GM21786 (cell line): ENCODE measurements around the gene TXNDC2.

Source experiments
- ATAC-seq: cut with Tn5 transposase; IDR thresholded peaks from one replicate; pipeline ENCODE4 v1.9.1; 2021; ENCODE audit not compliant: unreplicated experiment

Gene TXNDC2

DNA sequence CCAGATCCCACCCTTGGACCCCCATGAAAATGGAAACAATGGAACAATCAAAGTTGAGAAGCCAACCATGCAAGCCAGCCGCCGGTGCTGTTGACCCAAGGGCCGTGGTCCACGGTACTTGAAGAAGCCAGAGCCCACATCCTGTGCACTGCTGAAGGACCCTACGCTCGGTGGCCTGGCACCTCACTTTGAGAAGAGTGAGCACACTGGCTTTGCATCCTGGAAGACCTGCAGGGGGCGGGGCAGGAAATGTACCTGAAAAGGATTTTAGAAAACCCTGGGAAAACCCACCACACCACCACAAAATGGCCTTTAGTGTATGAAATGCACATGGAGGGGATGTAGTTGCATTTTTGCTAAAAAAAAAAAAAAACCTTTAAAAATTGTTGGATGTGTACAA lies 26.5 kb upstream of the TXNDC2 start:
- no peak for ATAC-seq

DNA sequence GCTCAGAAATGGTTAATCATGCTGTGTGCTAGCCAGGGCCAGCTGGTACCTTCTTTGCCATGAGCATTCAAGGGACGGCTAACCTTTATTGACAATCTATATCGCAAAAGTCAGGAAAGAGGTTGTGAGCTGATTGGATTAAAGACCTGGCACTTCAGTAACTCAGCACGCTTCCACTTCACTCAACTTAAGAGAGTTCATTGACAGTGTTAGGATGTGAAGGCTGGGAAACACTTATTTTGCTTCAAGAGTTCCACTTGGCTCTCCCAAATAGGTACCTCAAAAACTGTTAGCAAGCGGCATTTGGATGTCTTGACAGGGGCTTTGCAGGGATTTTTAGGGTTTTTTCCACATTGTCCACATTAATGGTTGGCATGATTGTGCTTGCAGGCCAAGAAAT lies 25.1 kb upstream of the TXNDC2 start:
- ATAC-seq = no peak

DNA sequence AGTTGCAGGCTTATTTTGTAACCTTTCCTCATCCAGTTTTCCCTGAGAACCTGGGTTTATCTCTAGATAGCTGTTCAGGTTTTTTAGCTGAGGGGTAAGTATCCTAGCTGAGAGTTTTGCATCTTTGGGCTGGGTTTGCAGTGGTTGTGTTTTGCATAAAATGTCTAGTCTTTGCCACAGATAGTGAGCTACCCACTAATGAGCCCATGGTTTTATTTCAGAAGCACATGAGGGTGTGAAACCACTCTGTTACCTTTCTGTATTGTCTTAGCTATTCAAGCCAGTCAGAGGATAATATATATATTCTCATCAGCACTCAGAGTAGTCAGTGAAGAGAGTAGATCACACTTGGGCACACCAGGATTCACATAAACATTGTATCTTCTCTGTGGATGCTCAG lies 24.6 kb upstream of the TXNDC2 start:
- peak; percentile 85 for ATAC-seq

DNA sequence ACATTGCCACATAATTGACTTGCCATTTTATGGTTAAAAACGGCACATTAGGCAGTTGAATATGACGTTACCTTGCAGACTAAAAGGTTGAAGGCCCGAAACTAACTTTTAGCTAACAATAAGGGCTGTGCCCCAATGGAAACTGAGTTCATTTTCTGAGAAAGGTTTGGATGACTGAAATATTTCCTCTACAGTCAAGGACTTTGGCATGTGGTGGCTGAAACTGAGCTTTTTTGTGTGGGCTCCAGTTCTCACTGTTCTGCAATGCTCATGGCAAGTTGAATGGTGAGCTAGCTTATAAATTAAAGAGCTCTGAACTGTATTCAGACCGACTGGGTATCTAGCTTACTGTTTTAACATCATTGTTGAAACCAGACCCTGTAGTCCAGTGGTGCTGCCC lies 23.8 kb upstream of the TXNDC2 start:
- ATAC-seq = peak; percentile 41

DNA sequence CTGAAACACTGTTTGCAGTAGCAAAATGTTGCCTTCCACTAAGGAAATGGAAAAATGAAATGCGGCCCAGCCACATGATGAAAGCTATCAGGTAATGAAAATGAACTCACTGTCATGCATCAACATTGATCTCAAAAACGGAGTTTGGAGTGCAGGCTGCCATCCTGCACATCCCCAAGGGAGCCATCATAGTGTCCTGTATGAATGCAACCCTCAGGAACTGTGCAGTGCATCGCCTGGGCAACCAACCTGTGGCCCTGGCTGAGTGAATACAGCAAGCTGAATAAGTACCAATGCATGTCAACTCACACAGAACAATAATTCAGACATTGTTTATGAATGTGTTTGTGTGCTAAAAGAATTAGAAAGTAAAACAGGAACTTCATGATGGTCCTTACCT lies 23.1 kb upstream of the TXNDC2 start:
- no peak for ATAC-seq

DNA sequence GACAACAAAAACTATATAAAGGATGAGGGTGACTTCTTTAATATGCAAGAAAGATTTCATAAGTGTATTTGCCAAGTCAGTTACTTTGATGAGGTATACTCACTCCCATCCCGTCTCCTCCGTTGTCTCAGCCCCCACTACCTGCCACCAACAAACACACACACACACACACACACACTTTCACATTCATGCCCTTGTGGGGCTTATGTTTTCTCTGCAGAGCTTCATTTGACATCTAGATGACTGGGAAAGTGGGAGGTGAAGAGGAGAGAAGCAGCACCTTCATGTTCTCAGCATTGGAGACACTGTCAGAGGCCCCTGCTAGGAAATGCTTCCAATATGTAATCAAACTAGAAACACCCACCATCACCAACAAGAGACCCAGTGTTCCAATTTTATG lies 22.5 kb upstream of the TXNDC2 start:
- no peak for ATAC-seq

DNA sequence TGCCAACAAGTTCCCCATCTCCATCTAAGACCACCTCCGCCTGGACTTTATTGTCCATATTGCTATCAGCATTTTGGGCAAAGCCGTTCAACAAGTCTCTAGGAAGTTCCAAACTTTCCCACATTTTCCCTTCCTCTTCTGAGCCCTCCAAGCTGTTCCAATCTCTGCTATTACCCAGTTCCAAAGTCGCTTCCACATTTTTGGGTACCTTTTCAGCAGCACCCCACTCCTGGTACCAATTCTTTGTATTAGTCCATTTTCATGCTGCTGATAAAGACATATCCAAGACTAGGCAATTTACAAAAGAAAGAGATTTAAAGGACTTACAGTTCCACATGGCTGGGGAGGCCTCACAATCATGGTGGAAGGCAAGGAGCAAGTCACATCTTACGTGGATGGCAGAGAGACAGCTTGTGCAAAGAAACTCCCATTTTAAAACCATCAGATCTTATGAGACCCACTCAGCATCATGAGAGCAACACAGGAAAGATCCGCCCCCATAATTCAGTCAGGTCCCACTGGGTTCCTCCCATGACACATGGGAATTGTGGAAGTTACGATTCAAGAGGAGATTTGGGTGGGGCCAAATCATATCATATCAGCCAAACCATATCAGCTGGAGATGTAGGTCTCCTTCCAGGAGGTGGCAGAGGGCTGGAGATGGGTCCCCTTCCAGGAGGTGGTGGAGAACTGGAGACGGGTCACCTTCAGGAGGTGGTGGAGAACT lies 19.8 kb upstream of the TXNDC2 start:
- ATAC-seq = no peak

DNA sequence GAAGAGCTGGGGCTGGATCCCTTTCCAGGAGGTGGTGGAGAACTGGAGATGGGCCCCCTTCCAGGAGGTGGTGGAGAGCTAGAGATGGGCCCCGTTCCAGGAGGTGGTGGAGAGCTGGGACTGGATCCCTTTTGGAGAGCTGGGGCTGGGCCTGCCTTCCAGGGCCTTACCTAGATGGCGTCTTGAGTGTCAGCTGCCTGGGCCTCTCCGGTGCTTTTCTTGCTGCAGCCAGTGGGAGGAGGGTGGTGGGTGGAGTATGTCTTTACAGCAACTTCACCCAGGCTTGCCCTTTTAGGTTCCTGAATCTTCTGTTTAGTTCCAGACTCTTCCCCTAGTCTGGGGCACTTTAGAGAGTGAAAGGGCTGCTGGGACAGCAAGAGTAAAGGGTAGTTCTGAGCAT lies 19.1 kb upstream of the TXNDC2 start:
- ATAC-seq = no peak

DNA sequence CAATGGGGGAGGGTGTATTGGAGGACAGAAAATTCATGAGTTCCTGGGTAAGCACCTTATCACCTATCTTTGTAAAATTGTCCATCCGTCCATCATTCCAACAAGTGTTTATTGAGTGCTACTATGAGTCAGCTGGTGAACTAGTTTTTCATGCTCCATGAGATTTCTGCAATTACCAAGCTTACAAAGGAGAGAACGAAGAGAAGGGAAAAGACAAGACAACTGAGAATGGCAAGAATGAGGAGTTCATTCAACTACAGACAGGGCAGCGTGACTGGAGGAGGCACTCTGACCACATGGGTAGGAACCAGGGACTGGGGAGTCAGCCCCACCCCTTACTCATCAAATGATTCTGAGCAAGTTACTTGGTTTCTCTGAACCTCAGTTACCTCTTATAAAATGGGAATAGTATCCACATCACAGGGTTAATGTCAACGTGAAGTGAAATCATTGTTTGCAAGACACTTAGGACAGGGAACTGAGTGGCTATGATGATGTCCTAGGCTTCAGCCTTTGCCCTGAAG lies 18.6 kb upstream of the TXNDC2 start:
- ATAC-seq = no peak

DNA sequence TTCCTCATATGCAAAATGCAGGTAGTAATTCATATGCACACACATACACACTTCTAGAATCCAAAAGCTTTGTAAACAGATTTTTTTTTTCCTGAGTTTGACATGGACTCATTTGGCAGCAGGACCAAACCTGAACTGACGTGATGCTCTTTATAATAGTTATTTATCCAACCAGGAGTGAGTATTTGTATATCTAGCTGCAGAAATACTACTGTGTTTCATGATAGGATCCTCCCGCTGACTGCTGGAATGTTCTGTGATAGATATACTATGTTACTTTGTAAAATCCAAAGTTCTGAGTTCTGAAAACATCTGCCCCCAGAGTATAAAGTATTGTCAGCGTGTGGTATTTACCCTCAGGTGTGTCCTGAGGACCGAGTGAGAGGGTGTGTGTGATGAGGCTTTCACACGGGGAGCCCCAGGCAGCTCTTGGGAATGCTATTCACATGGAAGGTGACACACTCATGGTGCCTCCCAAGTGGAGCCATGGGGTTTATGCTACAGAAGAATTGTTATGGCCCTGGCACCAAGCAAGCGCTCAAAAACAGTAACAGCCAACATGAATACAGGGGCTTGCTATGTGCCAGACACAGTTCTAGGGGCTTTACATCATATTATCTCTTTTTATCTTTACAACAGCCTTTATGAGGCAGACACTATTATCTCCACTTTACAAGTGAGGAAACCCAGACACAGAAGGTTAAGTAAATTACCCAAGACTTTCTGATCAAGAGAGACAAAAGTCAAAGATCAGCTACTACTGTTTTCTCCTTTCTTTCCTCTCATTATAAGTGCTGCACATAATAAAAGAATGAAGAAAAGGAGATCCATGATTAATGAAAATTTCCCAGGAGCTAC lies 16.7 kb upstream of the TXNDC2 start:
- ATAC-seq = no peak

DNA sequence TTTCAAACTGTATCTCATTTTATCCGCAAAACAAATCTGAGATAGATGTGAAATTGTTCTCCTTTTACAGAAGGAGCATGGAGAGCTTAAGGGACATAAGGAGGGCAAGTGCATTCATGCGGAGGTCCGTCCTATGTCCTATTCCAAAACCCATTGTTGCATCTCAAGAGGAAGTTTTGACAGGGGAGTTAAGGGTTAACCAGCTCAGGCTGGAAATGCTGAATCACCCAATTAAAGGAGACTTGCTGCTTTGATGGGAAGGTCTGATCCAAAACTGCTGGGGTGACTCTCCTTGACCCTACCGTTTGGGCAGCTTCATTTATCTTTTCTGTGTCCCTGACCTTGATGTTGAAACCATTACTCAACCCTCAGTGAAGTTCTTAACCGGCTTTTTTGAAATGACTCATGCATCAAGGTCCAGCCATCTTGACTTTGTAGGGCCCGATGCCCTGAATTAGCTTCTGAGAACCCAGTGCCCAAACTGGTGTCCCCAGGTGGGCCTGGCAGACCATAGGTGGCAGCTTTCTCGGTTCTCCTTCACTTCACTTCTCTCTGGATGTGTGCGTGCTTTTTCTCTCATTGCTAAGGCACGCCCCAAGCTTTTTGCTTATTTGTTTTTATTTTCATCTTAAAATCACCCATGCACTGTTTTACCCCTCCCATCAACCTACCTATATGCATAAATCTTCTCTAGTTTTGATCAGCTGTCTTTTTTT lies 15.9 kb upstream of the TXNDC2 start:
- peak; percentile 79 for ATAC-seq

DNA sequence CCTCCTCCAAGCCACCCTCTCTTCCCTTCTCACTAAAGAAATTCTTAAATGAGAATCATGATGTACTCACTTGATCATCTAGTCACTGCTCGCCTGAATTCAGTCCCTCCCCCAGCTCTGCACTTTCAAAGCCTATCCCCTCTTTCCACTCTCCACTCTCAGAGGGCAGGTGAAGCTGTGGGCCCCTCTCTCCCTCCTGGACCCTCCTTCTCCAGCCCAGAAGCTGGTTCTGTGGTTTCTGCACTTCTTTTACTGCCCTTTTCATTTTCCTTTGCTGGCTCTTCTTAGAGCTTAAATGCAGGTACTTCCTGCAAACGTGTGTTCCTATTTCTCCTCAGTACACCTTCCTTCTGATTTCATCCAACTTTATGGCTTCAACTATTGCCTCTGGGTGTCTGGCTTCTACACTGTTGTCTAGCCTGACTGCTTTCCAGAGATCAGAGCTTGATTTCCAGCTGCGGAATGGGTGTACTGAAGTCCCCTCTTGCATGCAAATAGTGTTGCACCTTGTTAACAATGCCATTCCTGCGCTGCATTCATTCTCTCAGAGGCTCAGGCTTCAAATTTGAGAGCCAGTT lies 15.3 kb upstream of the TXNDC2 start:
- ATAC-seq = no peak

DNA sequence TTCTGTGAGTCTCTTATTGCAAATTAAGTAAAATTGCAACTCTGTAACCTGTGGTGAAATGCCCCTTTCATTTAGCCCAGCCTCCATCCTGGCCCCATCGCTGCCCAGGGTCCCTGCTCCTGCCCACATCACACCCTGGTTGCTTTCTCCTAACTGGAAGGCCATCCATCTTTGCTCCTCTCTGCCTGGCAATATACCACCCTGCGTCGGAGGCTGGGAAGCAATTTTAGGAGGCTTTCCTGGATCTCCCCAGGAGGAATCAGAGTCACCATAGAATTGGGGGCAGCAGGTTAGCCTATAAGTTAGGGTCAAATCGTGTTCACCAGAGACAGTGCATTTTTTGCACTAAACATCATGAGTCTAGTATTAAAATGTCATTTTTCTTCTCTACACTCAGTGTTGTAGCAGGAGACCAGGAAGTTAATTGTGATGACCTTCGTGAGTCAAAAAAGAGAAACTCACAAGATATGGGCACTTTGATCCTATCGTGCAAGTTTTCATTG lies 14.5 kb upstream of the TXNDC2 start:
- no peak for ATAC-seq

DNA sequence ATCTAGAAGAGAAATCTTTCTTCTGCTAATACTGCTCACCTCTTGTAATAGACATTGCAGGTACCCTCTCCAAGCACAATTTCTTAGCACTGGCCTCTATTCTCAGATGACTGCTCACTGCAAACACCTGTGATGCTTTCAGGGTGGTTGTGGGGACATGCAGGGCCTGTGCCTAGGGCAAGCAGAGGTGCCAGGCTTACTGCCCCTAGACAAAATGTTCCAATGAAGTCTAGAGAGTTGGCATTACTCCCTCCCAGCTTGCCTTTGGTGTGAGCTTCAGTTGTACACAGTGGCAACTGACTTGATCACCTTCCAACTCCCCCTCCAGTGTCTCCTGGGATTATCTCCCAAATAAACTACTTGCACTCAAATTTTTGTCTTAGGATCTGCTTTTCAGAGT lies 12.9 kb upstream of the TXNDC2 start:
- no peak for ATAC-seq

DNA sequence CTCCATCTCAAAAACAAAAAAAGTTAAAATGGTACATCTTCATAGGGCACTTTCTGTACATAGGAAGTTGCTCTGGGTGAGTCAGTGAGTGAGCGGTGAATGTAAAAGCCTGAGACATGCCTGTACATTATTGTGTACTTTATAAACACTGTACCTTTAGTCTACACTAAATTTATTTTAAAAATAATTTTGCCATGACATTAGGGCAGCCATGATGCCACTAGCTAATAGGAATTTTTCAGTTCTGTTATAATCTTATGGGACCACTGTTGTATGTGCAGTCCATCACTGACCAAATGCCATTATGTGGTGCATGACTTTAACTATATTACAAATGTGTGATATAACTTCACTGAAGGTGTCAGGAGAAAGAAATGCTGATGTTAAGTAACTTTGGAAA lies 11.0 kb upstream of the TXNDC2 start:
- no peak for ATAC-seq

DNA sequence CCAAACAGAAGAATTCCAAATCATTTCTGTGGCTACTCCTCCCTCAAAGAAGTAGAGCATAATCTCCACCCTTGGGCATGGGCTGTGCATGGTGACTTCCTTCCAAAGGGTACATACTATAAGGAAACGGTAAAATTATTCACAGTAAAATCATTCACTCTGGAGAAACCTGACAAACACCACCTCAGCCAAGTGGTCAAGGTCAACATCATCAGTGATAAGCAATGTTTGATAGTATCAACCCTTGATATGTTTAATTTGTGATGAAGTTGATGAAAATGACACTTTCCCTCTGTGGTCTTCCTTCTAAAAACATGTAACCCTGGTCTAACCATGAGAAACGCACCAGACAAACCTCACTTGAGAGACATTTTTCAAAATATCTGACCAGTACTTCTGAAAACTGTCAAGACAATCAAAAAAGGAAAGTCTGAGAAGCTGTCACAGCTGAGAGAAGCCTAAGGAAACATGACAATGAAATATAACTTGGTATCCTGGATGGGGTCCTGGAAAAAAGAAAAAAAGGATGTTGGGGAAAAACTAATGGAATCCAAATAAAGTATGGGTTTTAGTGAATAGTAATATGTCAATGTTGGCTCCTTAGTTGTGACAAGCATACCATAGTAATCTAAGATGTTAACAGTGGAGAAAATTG lies 9.4 kb upstream of the TXNDC2 start:
- no peak for ATAC-seq

DNA sequence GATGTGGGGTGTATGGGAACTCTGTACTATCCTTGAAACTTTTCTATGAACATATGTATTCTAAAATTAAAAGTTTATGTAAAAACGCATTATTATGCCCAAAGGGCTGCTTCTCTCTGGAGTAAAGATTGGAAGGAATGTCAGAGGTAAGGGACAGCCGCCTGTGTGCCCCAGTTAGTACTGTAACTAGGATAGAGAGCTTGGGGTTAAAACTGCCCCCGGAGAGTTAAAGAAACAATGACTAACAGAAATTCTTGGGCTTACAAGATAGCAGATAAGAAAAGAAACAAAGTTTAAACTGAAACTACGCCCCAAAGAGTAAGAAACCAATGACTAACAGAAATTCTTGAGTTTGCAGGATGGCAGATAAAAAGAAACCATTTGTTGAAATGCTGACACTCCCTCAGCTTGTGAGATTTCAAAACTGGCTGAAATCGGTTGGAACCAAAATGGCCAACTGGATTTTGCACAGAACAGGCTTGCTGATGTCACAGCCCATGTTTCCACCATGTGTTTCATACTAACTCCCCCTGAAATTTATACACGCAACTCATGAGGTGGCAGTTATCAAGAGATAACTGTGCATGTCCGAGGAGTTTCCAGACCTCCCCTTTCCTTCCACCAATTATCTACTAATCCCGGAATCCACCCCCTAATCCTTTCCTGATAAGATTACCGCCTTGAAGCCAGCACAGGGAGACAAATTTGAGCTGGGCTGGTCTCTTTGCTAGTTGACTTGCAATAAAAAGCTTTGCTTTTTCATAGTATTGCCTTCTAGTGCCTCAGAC lies 8.7 kb upstream of the TXNDC2 start:
- ATAC-seq = peak; percentile 70

DNA sequence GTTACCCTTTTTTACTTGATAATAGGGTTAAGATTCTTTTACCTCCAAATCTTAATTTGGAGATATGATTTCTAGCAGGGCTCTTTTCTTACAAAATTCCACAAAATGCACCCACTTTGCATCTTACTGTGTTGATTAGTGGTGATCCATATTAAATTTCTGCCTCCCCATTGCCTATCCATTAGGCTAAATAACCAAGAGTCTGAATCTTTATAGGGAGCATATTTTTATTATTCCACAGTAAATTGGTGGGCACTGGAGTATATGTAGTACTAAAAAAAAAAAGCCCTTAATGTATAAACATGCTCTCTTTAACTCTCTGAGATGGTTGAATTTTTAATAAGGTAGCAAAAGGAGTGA lies 8.1 kb upstream of the TXNDC2 start:
- no peak for ATAC-seq

DNA sequence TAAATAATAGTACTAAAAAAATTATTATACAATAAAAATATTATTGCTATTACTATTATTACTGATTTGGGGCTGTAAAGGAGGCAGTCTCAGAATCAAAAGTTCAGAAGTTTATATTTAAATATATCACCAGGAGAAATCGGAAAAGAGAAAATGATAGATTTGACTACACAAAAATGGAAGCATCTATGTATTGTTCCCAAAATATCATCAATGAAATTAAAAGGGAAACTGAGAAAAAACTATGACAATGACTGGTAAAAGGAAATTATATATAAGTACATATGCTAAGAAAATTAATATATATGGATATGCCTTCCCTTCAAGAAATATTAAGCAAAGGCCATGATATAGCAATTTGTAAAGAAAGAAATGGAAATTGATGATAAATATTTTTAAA lies 7.7 kb upstream of the TXNDC2 start:
- no peak for ATAC-seq

DNA sequence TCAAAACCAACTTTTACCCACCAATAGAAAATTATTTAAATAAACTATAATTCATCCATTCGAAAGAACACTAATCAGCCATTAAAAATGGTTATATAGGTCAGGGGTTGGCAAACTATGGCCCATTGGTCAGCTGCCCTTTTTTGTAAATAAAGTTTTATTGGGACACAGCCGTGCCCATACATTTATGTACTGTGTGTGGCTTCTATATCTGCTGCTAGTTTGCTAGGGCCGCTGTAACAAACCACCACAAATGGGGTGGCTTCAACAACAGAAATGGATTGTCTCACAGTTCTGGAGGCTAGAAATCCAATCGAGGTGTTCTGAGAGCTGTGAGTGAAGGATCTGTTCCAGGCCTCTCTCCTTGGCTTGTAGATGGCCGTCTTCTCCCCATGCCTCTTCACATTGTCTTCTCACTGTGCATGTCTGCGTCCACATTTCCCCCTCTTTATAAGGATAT lies 7.0 kb upstream of the TXNDC2 start:
- ATAC-seq = no peak
